Tibial artery (tissue), 4 donors: ENCODE data around the gene ZHX3.

ENCODE experiments used
- DNase-seq, 2 donors: peaks; one replicate each; pipeline ENCODE4 v3.0.0-alpha.2; 2019
- H3K27ac ChIP-seq, 2 donors: fragments of 200-600 bp; sonication (generic) in 1 of 2; 1 replicate in 1 of 2; 2 replicates in 1 of 2; pipeline ENCODE4 v1.5.1; 2018 to 2019; ENCODE audit warnings: mild to moderate bottlenecking in 1 of 2
- H3K27me3 ChIP-seq, 2 donors: fragments of 200-600 bp; sonication (generic) in 1 of 2; one replicate each; pipeline versions ENCODE4 v1.5.1 to v1.6.0; 2016 to 2019
- H3K36me3 ChIP-seq, 3 donors: fragments of 200-600 bp; sonication (generic) in 2 of 3; one replicate each; pipeline ENCODE4 v1.5.1; 2016 to 2019; ENCODE audit warnings: mild to moderate bottlenecking in 2 of 3
- H3K4me1 ChIP-seq, 4 donors: fragments of 200-600 bp; sonication (generic) in 2 of 4; 1 replicate in 3 of 4; 2 replicates in 1 of 4; pipeline ENCODE4 v1.5.1; 2016 to 2019
- H3K4me3 ChIP-seq, 2 donors: fragments of 200-600 bp; sonication (generic) in 1 of 2; 1 replicate in 1 of 2; 2 replicates in 1 of 2; pipeline ENCODE4 v1.5.1; 2018 to 2019; ENCODE audit warnings: mild to moderate bottlenecking in 2 of 2
- H3K9me3 ChIP-seq, 3 donors: fragments of 200-600 bp; sonication (generic) in 1 of 3; one replicate each; pipeline ENCODE4 v1.5.1; 2016 to 2019
- CTCF ChIP-seq, 2 experiments: fragments of 200-600 bp in 1 of 2; fragments of 450-650 bp in 1 of 2; IDR thresholded peaks; one replicate each; pipeline ENCODE4 v1.5.1; 2017 to 2019; ENCODE audit warnings: antibody characterized with exemption in 2 of 2, mild to moderate bottlenecking in 1 of 2, moderate library complexity in 1 of 2
- intact Hi-C: fragments of 100-400 bp; cut with DNase I; formaldehyde crosslinking; loops from one replicate; pipeline ENCODE4 v1.15.0; 2023; ENCODE audit warnings: low total_unique reads

The ZHX3 gene

DNA sequence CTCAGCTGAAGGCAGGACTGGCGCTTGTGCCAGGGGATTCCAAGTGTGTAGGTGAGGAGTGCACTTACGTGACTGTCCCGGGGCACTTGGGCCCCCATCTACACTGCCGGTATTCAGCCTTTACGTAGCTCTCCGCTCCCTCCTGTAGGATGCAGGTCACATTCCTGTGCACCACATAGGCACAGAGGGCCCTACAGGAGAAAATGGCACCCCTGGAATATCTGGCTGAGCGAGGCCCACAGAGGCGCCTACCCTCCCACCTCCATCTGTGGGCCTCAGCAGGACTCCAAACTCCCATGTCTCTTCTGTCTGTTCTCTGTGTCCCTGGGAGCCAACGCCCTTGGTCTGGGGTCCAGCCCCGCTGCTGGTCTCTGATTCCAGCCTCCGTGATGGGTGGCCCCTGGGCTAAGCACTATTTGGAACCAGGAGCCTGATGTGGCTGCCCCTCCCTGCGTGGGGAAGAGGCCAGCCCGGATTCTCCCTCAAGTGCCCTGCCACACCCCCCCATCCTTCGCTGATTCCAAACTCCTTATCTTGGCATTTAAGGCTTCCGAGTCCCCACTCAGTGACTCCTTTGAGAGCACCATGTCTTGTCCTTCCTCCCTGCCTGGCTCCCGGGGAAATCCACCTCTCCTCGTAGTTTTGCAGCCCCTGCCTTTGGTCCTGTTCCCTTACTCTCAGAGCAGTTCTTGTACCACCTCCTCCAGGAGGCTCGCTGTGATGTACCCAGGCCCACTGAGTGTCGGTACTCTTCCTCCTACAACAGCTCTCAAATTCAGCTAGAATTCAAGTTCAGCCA lies 47.6 kb upstream of the ZHX3 start:
- no peaks in the 10 kb centered on the region for H3K9me3 ChIP-seq
- TF ChIP-seq CTCF (IDR thresholded peaks at IDR 0.05) = no peak
- H3K27ac ChIP-seq = no peak overlapping the region
- peaks cover 0 to 19% (median 14%) of the 10 kb centered on the region in 4 donors for H3K4me1 ChIP-seq
- peaks cover 0 to 66% of the 10 kb centered on the region in 2 donors for H3K27me3 ChIP-seq
- no peaks in the 10 kb centered on the region for H3K36me3 ChIP-seq
- DNase-seq = no peak
- intact Hi-C loops = no loop called here
- peak overlapping the region in 1 of 2 donors; percentile 44 for H3K4me3 ChIP-seq

- H3K9me3 ChIP-seq = no peaks in the 10 kb centered on the region
- H3K27me3 ChIP-seq = peaks cover 0 to 64% of the 10 kb centered on the region in 2 donors
Observed at GRCh38 chr20:41364236-41364855, 46.8 kb upstream of the ZHX3 start.

DNA sequence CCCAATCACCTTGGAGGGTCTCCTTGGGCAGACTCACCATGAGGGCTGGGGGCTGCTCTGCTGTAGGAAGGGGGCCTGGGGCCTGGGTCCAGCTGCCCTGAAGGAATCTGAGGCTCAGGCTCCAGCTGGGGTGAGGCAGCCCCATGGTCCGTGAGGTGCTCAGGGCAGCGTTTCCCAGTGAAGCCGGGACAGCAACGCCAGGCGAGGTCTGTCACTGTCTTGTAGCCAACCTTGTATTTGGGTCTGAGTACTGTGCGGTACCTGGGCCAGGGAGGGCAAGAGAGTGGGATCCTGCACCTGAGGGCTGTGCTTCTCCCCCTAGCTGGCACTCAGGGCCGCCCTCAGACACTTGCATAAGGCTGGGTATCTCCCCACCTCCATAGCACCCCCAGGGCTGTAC lies 46.1 kb upstream of the ZHX3 start:
- no peak for TF ChIP-seq CTCF (IDR thresholded peaks at IDR 0.05)
- DNase-seq = no peak
- H3K36me3 ChIP-seq = peaks cover 0 to 3% (median 2%) of the 10 kb centered on the region in 3 donors
- no peak overlapping the region for H3K27ac ChIP-seq
- no peaks in the 10 kb centered on the region for H3K9me3 ChIP-seq
- no peak overlapping the region for H3K4me3 ChIP-seq
- H3K27me3 ChIP-seq = peaks cover 0 to 57% of the 10 kb centered on the region in 2 donors
- H3K4me1 ChIP-seq = peaks cover 0 to 19% (median 14%) of the 10 kb centered on the region in 4 donors
- intact Hi-C loops = no loop called here

More at GRCh38 chr20:41364236-41364855, 46.8 kb upstream of the ZHX3 start:
- Histone ChIP-seq H3K4me3 (no peak overlapping the region), H3K4me1 (peaks cover 0 to 19% (median 14%) of the 10 kb centered on the region in 4 donors), H3K36me3 (no peaks in the 10 kb centered on the region), H3K27ac (no peak overlapping the region)
- DNase-seq = no peak
- intact Hi-C loops = no loop called here
- no peak for TF ChIP-seq CTCF (IDR thresholded peaks at IDR 0.05)

GRCh38 chr20:41362748-41363140 lies 45.2 kb upstream of the ZHX3 start:
- no peak for TF ChIP-seq CTCF (IDR thresholded peaks at IDR 0.05)
- H3K27ac ChIP-seq = no peak overlapping the region
- peaks cover 5 to 11% (median 11%) of the 10 kb centered on the region in 3 donors for H3K36me3 ChIP-seq
- H3K9me3 ChIP-seq = no peaks in the 10 kb centered on the region
- intact Hi-C loops = no loop called here
- H3K27me3 ChIP-seq = peaks cover 0 to 53% of the 10 kb centered on the region in 2 donors
- peaks cover 0 to 19% (median 14%) of the 10 kb centered on the region in 4 donors for H3K4me1 ChIP-seq
- no peak for DNase-seq
- H3K4me3 ChIP-seq = no peak overlapping the region

DNA sequence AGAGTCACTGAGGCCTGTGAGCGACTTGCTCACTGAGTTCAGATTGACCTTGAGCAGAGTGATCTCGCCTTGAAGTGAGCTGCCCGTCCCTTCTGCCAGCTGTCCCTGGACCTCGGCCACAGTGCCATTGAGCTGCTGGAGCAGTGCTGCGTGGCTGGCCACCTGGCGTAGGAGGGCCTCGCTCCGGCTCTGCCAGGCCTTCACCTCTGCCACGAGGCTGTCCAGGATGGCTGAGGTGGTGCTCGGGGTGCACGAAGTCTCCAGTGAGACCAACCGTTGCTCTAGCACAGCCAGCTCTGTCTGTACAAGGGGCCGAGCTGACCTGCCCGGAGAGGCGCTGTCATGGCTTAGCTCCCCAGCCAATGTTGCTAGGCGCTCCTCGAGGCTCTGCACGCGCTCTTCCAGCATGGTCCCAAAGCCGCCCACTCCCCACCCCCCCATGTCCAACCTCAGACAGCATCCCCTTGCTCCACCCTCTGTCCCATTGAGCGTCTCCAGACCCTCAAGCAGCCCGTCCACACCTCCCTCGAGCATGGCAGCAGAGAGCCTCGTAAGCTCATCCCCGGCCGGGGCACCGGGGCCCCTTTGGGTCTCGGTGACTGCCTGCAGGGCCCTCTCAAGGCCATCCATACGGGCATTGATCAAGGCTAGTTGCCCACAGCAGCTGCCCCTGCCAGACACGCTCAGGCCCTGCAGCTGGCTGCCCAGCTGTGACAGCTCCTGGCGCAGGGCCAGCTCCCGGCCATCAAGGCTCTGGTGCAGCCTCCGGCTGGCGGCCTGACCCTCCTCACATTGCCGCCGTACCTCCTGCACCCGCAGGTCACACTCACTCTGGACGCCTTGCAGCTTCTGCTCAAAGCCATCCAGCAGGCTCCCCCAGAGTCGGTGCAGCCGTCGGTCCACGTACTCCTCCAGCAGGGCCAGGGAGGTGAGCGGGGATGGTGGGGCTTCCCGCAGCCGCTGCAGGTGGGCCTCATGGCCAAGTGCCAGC lies 44.5 kb upstream of the ZHX3 start:
- TF ChIP-seq CTCF (IDR thresholded peaks at IDR 0.05) = no peak
- Histone ChIP-seq H3K4me1 (peaks cover 0 to 19% (median 14%) of the 10 kb centered on the region in 4 donors), H3K36me3 (peaks cover 12 to 18% (median 17%) of the 10 kb centered on the region in 3 donors), H3K4me3 (no peak overlapping the region), H3K27me3 (peaks cover 0 to 47% of the 10 kb centered on the region in 2 donors), H3K27ac (no peak overlapping the region), H3K9me3 (no peaks in the 10 kb centered on the region)
- intact Hi-C loops = no loop called here
- DNase-seq = no peak
